Upper lobe of left lung (tissue), 6 donors: Measurements from ENCODE around the gene FOXN1. TPM values are rescaled to one million over a fixed set of nuclear protein-coding genes. Genes with fewer than 3 reads are reported as not detected.

Source experiments
- ATAC-seq, 2 donors: fragments of 200-7000 bp; cut with Tn5 transposase; one replicate each; pipeline ENCODE4 v1.9.1; 2022; ENCODE audit warnings: mild to moderate bottlenecking in 2 of 2, moderate library complexity in 2 of 2; ENCODE audit not compliant: low FRiP score in 2 of 2
- DNase-seq, 2 donors: peaks; one replicate each; pipeline ENCODE4 v3.0.0-alpha.2; 2019 to 2020
- H3K27ac ChIP-seq, 4 donors: fragments of 200-600 bp; sonication (generic); one replicate each; pipeline ENCODE4 v1.5.1; 2016 to 2019
- H3K27me3 ChIP-seq, 4 donors: fragments of 200-600 bp; sonication (generic); one replicate each; pipeline ENCODE4 v1.5.1; 2017 to 2019
- H3K36me3 ChIP-seq, 4 donors: fragments of 200-600 bp; sonication (generic); one replicate each; pipeline ENCODE4 v1.5.1; 2016 to 2019
- H3K4me1 ChIP-seq, 4 donors: fragments of 200-600 bp; sonication (generic); one replicate each; pipeline ENCODE4 v1.5.1; 2018 to 2019
- H3K4me3 ChIP-seq, 4 donors: fragments of 200-600 bp; sonication (generic); one replicate each; pipeline ENCODE4 v1.5.1; 2017 to 2019; ENCODE audit warnings: mild to moderate bottlenecking in 2 of 4, moderate library complexity in 1 of 4
- H3K9me3 ChIP-seq, 4 donors: fragments of 200-600 bp; sonication (generic); one replicate each; pipeline ENCODE4 v1.5.1; 2018 to 2019
- CTCF ChIP-seq, 6 experiments: fragments of 450-650 bp in 4 of 6; fragments of 200-600 bp in 2 of 6; sonication (generic) in 2 of 6; IDR thresholded peaks; one replicate each; pipeline ENCODE4 v1.5.1; 2016 to 2019; ENCODE audit warnings: antibody characterized with exemption in 6 of 6
- EP300 ChIP-seq, 4 donors: sonication (generic); formaldehyde crosslinking; IDR thresholded peaks; one replicate each; pipeline ENCODE4 v1.5.1; 2017; ENCODE audit warnings: antibody characterized with exemption in 4 of 4, control low read depth in 2 of 4
- POLR2A ChIP-seq, 4 donors: fragments of 450-650 bp; IDR thresholded peaks; one replicate each; pipeline ENCODE4 v1.5.1; 2016 to 2017; ENCODE audit warnings: antibody characterized with exemption in 4 of 4, mild to moderate bottlenecking in 2 of 4
- POLR2AphosphoS5 ChIP-seq, 2 donors: sonication (generic); formaldehyde crosslinking; IDR thresholded peaks; one replicate each; pipeline ENCODE4 v1.5.1; 2017; ENCODE audit warnings: antibody characterized with exemption in 2 of 2
- WGBS, 2 donors: methylation state at CpG; one replicate each; pipeline ENCODE4 v1.1.5; 2017 to 2018; 5-methylcytosine and 5-hydroxymethylcytosine counted together
- total RNA-seq, 6 donors: library from RNA; depleted of rRNA in 4 of 6; stranded (reverse); fragments of >200 nt in 4 of 6; gene quantifications; one replicate each; pipeline versions ENCODE4 v1.1.0 to v1.2.1, GENCODE V29; 2016 to 2021
- donor health status: DM: no; HTN: no; CAD: no; lungs with moderate emphysema.
- donor health status: DM: no; HTN: yes; CAD: no; lungs with severe emphysema.

Gene FOXN1
- total RNA-seq, 6 donors from 2014 or later: 0.07 to 0.54 TPM; not detected in 4

- WGBS, 2 donors: 87 to 95% methylated on average over 3 of the region's 3 CpGs
- Histone ChIP-seq H3K27ac (no peak overlapping the region), H3K9me3 (no peaks in the 10 kb centered on the region), H3K4me1 (peaks cover 8 to 10% (median 9%) of the 10 kb centered on the region in 4 donors), H3K36me3 (peaks cover 0 to 12% (median 9%) of the 10 kb centered on the region in 4 donors), H3K27me3 (no peaks in the 10 kb centered on the region), H3K4me3 (no peak overlapping the region)
- no peak for DNase-seq
- TF ChIP-seq POLR2A (IDR thresholded peaks at IDR 0.05) (no peak), EP300 (IDR thresholded peaks at IDR 0.05) (no peak), CTCF (IDR thresholded peaks at IDR 0.05) (no peak), POLR2AphosphoS5 (IDR thresholded peaks at IDR 0.05) (no peak)
- ATAC-seq: no peak
These were observed 74.8 kb downstream of the FOXN1 start for GRCh38 chr17:28580959-28581358.

GRCh38 chr17:28582513-28582912, 76.4 kb downstream of the FOXN1 start:
- 90 to 98% methylated on average over 2 of the region's 2 CpGs for WGBS, 2 donors
- peaks cover 0 to 12% (median 9%) of the 10 kb centered on the region in 4 donors for H3K36me3 ChIP-seq
- ATAC-seq: no peak

GRCh38 chr17:28584434-28584833, 78.3 kb downstream of the FOXN1 start:
- Histone ChIP-seq H3K4me1 (no peaks in the 10 kb centered on the region), H3K9me3 (no peaks in the 10 kb centered on the region), H3K27ac (no peak overlapping the region), H3K27me3 (no peaks in the 10 kb centered on the region), H3K4me3 (no peak overlapping the region), H3K36me3 (peaks cover 0 to 12% (median 9%) of the 10 kb centered on the region in 4 donors)
- TF ChIP-seq POLR2AphosphoS5 (IDR thresholded peaks at IDR 0.05): no peak
- no peak for TF ChIP-seq POLR2A (IDR thresholded peaks at IDR 0.05)
- no peak for TF ChIP-seq CTCF (IDR thresholded peaks at IDR 0.05)
- TF ChIP-seq EP300 (IDR thresholded peaks at IDR 0.05): no peak
- 80 to 100% methylated on average over 1 to 3 of the region's 3 CpGs for WGBS, 2 donors
- no peak for ATAC-seq
- DNase-seq: no peak

More at GRCh38 chr17:28582513-28582912, 76.4 kb downstream of the FOXN1 start:
- H3K27me3 ChIP-seq: no peaks in the 10 kb centered on the region
- DNase-seq: no peak
- H3K27ac ChIP-seq: no peak overlapping the region
- H3K4me3 ChIP-seq: no peak overlapping the region
- H3K4me1 ChIP-seq: no peaks in the 10 kb centered on the region
- TF ChIP-seq POLR2A (IDR thresholded peaks at IDR 0.05) (no peak), POLR2AphosphoS5 (IDR thresholded peaks at IDR 0.05) (no peak), CTCF (IDR thresholded peaks at IDR 0.05) (no peak), EP300 (IDR thresholded peaks at IDR 0.05) (no peak)
- H3K9me3 ChIP-seq: no peaks in the 10 kb centered on the region

GRCh38 chr17:28585851-28586250, 79.7 kb downstream of the FOXN1 start:
- Histone ChIP-seq H3K9me3 (no peaks in the 10 kb centered on the region), H3K27ac (no peak overlapping the region), H3K36me3 (peaks cover 0 to 12% (median 9%) of the 10 kb centered on the region in 4 donors), H3K4me3 (no peak overlapping the region), H3K27me3 (no peaks in the 10 kb centered on the region), H3K4me1 (no peaks in the 10 kb centered on the region)
- TF ChIP-seq POLR2AphosphoS5 (IDR thresholded peaks at IDR 0.05): no peak
- 85 to 88% methylated on average over 3 of the region's 3 CpGs for WGBS, 2 donors
- no peak for ATAC-seq
- DNase-seq: no peak

Other genes with a start within 250 kb of the FOXN1 start
- gene TMEM97, start 187.1 kb upstream of the FOXN1 start, total RNA-seq: 10 to 100 TPM; 19.8 to 47.9 (median 37.6) TPM
- gene IFT20, start 170.9 kb upstream of the FOXN1 start, total RNA-seq: 10 to 100 TPM; 28.6 to 60.8 (median 44.3) TPM
- 10 to 100 TPM; 27.2 to 74.3 (median 46.4) TPM for gene TNFAIP1, start 170.6 kb upstream of the FOXN1 start, total RNA-seq
- 10 to 100 TPM; 50.3 to 74.5 (median 60.0) TPM for gene POLDIP2, start 148.8 kb upstream of the FOXN1 start, total RNA-seq
- not detected for gene SEBOX, start 141.1 kb upstream of the FOXN1 start, total RNA-seq
- gene VTN, start 136.0 kb upstream of the FOXN1 start, total RNA-seq: 1 to 10 TPM in 4 of 6 donors, under 1 TPM in 1, not detected in 1; 0.67 to 6.4 (median 2.3) TPM
- gene SARM1, start 134.7 kb upstream of the FOXN1 start, total RNA-seq: 10 to 100 TPM; 10.3 to 33.5 (median 13.9) TPM
- gene SLC46A1, start 100.1 kb upstream of the FOXN1 start, total RNA-seq: 10 to 100 TPM; 15.0 to 44.0 (median 19.8) TPM
- under 1 TPM in 3 of 6 donors, not detected in 3; 0.10 to 0.61 (median 0.14) TPM for gene SLC13A2, start 32.7 kb upstream of the FOXN1 start, total RNA-seq
- 10 to 100 TPM; 17.0 to 43.0 (median 25.6) TPM for gene UNC119, start 46.3 kb downstream of the FOXN1 start, total RNA-seq
- gene PIGS, start 65.2 kb downstream of the FOXN1 start, total RNA-seq: 10 to 100 TPM; 36.7 to 69.6 (median 58.1) TPM
- gene ALDOC, start 70.5 kb downstream of the FOXN1 start, total RNA-seq: 10 to 100 TPM in 5 of 6 donors, 1 to 10 TPM in 1; 6.3 to 19.2 (median 14.2) TPM
- 10 to 100 TPM in 1 of 6 donors, 1 to 10 TPM in 5; 4.4 to 34.6 (median 7.4) TPM for gene SPAG5, start 92.7 kb downstream of the FOXN1 start, total RNA-seq
- 10 to 100 TPM in 3 of 6 donors, 1 to 10 TPM in 3; 7.9 to 49.2 (median 11.7) TPM for gene RSKR, start 107.8 kb downstream of the FOXN1 start, total RNA-seq
- gene BLTP2, start 138.8 kb downstream of the FOXN1 start, total RNA-seq: 100 to 1,000 TPM in 5 of 6 donors, 10 to 100 TPM in 1; 98.1 to 250 (median 131) TPM
- gene SDF2, start 155.6 kb downstream of the FOXN1 start, total RNA-seq: 10 to 100 TPM; 43.2 to 91.1 (median 52.5) TPM
- 100 to 1,000 TPM in 1 of 6 donors, 10 to 100 TPM in 5; 57.3 to 128 (median 71.5) TPM for gene SUPT6H, start 155.9 kb downstream of the FOXN1 start, total RNA-seq
- 10 to 100 TPM in 2 of 6 donors, 1 to 10 TPM in 4; 1.2 to 11.5 (median 3.4) TPM for gene PROCA1, start 205.5 kb downstream of the FOXN1 start, total RNA-seq
- gene RAB34, start 211.5 kb downstream of the FOXN1 start, total RNA-seq: 100 to 1,000 TPM in 2 of 6 donors, 10 to 100 TPM in 4; 69.5 to 123 (median 85.5) TPM
- 1,000 to 10,000 TPM in 2 of 6 donors, 100 to 1,000 TPM in 4; 206 to 1,142 (median 416) TPM for gene RPL23A, start 213.6 kb downstream of the FOXN1 start, total RNA-seq
- gene TLCD1, start 219.9 kb downstream of the FOXN1 start, total RNA-seq: 10 to 100 TPM in 3 of 6 donors, 1 to 10 TPM in 3; 4.1 to 25.8 (median 14.1) TPM
- 10 to 100 TPM in 3 of 6 donors, 1 to 10 TPM in 3; 3.5 to 34.6 (median 13.0) TPM for gene NEK8, start 222.4 kb downstream of the FOXN1 start, total RNA-seq
- gene TRAF4, start 237.7 kb downstream of the FOXN1 start, total RNA-seq: 10 to 100 TPM; 34.8 to 84.9 (median 64.1) TPM